Tongue (tissue), 2 donors: ENCODE measurements around the gene IRF3. TPM values are rescaled to one million over a fixed set of nuclear protein-coding genes. Genes with fewer than 3 reads are reported as not detected.

Experiments used
- DNase-seq: peaks from one replicate; pipeline ENCODE4 v3.0.0-alpha.2; 2015
- total RNA-seq: library from RNA; depleted of rRNA; stranded (reverse); fragments of >200 nt; gene quantifications from one replicate; pipeline ENCODE4 v1.2.3, GENCODE V29; 2014

The IRF3 gene
- total RNA-seq, 1 donor from 2014 or later = 44.0 TPM

DNA sequence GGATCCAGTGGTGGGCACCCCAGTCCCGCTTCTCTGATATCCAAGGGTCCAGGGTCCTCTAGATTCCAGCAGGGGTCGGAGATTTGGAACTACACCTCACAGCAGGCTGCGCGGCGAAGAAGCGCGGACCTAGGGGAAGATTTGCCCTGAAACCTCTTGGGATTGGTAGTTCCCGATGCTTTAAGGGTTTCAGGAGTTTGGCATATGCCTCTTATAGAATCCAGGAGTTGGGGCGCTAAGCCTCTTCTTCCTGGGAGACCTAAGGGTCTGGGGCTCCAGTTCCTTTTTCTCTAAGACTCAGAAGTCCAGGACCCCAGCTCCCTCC, 425 bp upstream of the IRF3 start:
- no peak for DNase-seq

GRCh38 chr19:49665036-49665350, 664 bp downstream of the IRF3 start:
- no peak for DNase-seq

DNA sequence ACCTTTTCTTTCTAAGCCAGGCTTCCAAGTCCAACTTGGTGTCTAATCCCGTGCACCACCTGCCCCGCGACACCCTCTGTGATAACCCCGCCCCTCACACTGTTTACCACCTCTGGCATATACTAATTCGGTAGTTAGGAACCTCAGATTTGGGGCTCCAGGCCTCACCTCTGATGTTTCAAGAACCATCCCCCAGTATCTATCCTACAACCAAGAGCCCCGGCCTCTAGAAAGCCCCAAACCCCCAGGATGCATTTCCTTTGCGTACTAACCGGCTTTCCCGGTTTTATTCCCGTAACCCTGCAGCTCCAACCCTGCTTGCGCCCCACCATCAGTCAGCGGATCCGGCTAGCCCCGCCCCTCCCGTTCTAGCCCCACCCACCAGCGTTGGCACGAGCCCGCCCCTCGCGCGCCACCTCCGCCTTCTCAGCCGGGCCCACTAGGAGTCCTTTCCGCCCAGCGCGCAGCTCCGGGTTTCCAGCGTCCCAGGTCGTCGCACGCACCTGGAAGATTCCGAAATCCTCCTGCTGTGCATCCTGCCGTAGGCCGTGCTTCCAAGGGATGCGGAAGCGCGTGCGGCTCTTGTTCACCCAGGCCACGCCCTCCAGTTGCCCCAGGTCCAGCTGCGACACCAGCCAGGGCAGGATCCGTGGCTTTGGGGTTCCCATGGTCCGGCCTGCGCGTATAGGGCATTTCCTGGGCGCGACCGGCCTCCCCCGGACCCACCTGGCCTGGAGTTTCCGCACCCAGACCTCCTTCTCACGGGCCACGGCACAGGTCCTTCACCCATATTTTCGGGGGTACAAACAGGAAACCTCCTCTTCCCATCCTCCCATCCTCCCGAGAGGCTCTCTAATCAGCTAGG, 1.3 kb downstream of the IRF3 start:
- DNase-seq = peak; percentile 90

GRCh38 chr19:49663224-49663623, 2.4 kb downstream of the IRF3 start:
- no peak for DNase-seq

- DNase-seq = no peak
These were observed 3.6 kb downstream of the IRF3 start for GRCh38 chr19:49662011-49662410.

GRCh38 chr19:49660338-49660961, 5.2 kb downstream of the IRF3 start:
- DNase-seq = no peak

- no peak for DNase-seq
These were observed 6.9 kb downstream of the IRF3 start for GRCh38 chr19:49658566-49659442.

GRCh38 chr19:49658139-49658517, 7.5 kb downstream of the IRF3 start:
- no peak for DNase-seq

- no peak for DNase-seq
These were observed 8.0 kb downstream of the IRF3 start for GRCh38 chr19:49657493-49658138.

DNA sequence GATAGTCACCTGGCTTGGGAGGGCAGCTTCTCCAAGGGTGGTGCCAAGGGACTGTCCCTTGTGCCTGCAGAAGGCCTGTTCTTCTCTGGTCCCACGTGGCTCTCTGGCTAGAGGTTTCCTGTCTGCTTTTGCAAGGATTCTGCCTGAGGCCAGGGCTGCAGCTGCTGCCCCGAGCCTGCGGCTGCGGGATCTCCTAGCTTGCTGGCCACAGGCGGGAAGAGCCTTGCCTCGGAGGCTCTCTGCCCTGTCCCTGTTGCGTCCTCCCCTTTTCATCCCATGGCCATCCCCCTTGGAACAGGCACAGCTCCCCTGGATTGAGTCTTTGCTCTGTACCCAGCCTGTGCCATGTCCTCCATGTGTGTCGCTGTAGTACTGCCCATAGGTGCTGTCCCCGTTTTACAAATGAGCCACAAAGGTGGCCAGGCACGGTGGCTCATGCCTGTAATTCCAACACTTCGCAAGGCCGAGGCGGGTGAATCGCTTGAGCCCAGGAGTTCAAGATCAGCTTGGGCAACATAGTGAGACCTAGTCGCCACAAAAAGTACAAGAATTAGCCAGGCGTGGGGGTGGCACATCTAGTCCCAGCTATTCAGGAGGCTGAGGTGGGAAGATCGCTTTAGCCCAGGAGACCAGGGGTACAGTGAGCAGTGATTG, 9.1 kb downstream of the IRF3 start:
- DNase-seq = no peak

DNA sequence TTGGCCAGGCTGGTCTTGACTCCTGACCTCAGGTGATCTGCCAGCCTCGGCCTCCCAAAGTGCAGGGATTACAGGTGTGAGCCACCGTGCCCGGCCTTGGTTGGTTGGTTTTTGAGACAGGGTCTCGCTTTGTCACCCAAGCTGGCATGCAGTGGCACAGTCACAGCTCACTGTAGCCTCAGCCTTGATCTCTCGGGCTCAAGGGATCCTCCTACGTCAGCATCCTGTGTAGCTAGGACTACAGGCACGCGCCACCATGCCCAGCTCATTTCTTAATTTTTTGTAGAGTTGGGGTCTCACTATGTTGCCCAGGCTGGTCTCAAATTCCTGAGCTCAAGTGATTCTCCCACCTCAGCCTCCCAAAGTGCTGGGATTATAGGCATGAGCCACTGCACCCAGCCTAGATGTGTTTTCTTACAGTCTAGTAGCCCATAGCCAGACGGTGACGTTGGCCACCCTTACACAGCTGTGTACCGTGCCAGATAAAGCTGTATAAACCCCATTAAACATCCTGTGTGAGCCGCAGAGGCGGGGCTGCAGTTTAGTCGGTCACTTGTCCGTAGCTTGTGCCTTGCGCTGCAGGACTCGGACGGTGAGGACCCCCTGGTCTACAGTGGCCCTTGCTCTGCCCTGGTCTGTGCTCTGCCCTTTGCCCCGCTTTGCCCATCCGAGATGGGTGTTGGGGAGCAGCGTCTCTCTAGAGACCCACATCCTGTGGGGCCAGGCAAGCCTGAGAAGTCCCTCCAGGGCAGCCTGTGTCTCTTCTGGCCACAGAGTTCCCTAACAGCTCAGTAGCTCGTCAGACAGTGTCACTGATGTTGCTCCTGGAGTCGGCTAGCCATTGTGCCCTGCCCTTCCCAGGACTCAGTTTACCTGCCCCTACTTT, 9.8 kb downstream of the IRF3 start:
- DNase-seq = no peak

DNA sequence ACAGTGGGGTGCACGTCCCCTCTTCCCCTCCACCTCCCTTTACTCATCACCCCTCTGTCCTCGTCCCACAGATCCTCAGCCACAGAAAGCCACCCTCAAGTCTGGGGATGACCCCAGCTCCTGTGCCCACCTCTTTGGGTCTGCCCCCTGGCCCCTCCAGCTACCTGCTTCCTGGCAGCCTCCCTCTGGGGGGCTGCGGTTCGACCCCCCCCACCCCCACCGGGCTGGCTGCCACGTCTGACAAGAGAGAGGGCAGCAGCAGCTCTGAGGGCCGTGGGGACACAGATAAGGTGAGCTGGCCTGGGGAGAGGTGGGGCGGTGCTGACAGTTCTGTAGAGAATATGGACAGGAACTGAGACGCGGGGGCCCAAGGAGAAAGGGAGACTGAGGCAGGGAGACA, 11.1 kb downstream of the IRF3 start:
- DNase-seq = no peak

- no peak for DNase-seq
These were observed 12.2 kb downstream of the IRF3 start for GRCh38 chr19:49653466-49653806.

GRCh38 chr19:49652551-49653465, 12.8 kb downstream of the IRF3 start:
- no peak for DNase-seq

DNA sequence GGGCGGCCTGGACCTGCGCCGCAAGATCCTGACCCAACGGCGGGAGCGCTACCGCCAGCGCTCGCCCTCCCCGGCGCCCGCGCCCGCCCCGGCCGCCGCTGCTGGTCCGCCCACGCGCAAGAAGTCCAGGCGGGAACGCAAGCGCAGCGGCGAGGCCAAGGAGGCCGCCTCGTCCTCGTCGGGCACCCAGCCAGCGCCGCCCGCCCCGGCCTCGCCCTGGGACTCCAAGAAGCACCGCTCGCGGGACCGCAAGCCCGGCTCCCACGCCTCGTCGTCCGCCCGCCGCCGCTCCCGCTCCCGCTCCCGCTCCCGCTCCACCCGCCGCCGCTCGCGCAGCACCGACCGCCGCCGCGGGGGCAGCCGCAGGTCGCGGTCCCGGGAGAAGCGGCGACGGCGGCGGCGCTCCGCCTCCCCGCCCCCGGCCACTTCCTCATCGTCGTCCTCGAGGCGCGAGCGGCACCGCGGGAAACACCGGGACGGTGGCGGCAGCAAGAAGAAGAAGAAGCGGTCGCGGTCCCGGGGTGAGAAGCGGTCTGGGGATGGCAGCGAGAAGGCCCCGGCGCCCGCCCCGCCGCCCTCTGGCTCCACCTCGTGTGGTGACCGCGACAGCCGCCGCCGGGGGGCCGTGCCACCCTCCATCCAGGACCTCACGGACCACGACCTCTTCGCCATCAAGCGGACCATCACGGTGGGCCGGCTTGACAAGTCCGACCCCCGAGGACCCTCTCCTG, 13.7 kb downstream of the IRF3 start:
- no peak for DNase-seq

DNA sequence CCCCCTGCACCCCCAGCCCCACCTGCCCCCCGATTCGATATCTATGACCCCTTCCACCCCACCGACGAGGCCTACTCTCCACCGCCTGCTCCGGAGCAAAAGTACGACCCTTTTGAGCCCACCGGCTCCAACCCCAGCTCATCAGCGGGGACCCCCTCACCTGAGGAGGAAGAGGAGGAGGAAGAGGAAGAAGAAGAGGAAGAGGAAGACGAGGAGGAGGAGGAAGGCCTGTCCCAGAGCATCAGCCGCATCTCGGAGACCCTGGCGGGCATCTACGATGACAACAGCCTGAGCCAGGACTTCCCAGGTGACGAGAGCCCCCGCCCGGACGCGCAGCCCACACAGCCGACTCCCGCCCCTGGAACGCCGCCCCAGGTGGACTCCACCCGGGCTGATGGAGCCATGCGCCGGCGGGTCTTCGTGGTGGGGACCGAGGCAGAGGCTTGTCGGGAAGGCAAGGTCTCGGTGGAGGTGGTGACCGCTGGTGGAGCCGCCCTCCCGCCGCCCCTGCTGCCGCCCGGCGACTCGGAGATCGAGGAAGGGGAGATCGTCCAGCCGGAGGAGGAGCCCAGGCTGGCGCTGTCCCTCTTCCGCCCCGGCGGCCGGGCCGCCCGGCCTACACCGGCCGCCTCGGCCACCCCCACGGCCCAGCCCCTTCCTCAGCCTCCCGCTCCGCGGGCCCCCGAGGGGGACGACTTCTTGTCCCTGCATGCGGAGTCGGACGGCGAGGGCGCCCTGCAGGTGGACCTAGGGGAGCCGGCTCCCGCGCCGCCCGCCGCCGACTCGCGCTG, 14.4 kb downstream of the IRF3 start:
- no peak for DNase-seq

DNA sequence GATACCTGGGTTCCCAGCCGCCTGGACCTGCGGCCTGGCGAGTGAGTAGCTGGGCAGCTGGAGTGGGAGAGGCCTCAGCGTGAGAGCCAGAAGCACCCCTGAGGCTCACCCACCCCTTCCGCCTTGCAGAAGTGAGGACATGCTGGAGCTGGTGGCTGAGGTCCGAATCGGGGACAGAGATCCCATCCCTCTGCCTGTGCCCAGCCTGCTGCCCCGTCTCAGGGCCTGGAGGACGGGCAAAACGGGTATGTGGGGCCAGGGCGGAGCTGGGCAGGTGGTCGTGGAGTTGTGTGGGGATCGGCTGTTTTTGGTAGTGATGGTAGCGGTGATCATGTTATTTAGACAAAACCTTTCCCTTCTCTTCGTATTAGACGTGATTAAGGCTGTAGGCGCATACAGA, 19.1 kb downstream of the IRF3 start:
- DNase-seq = no peak

DNA sequence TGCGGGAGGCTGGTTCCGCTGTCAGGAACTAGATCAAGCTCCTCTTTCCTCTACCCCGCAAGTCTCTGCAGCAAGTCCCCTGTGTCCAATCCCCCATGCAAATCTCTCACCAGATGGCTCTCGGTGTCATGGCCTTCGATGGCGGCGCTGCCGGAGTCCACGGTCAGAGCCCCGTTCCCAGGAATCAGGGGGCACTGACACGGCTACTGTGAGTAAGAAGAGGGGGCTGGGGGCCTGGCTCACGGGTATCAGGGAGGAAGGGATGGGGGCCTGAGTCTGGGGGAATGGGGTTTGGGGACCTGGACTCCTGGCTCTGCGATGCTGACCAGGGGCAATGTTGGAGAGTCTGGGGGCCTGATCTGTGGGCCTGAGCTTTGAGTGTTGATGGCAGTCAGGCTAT, 19.7 kb downstream of the IRF3 start:
- DNase-seq = no peak

DNA sequence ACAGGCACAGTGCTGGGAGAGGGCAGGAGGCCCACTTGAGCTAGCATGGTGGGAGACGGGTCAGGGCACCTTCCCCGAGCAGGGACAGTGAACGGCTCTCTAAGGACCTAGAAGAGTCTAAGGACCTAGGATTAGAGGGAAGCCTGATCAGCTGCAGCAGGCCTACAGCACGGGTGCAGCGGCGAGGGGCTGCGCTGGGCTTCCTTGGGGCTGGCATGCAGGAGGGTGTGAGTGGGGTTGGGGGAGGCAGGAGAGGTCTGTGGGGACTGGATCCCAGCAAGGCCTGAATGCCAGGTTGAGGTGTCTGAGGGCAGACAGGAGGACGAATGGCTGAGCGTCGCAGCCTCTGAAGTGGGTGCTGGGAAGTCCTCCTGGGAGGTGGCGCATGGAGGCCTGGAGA, 20.1 kb downstream of the IRF3 start:
- no peak for DNase-seq
